ENCODE results near the gene TEPSIN. TPM values are rescaled to one million over a fixed set of nuclear protein-coding genes. Genes with fewer than 3 reads are reported as not detected.

TEPSIN gene
- 10 to 100 TPM; 17.8 to 20.3 TPM for total RNA-seq

- POLR2A ChIA-PET, result interaction anchor here (0.6 to 1.6 kb wide), 6 partner anchors 14 to 313 kb away, joined by 3 to 8 read pairs (median 4); partner anchors contain the start of genes ACTG1, CEP131 and FAAP100
- ATAC-seq (peak; percentile 99), DNase-seq (peak; percentile 97)
- Mint-ChIP-seq H3K4me1 (peaks cover 25% of the 10 kb centered on the region), H3K27me3 (no peaks in the 10 kb centered on the region), H3K4me3 (peak within 1 kb of the TSS; percentile 93), H3K36me3 (ENCODE audit: low read depth) (peaks cover 21% of the 10 kb centered on the region), H3K9me3 (ENCODE audit: low read depth) (no peaks in the 10 kb centered on the region), H3K27ac (peak within 1 kb of the TSS; percentile 96)
- CTCF ChIA-PET, result interaction anchor here (0.6 to 1.7 kb wide), 6 partner anchors 9 to 144 kb away, joined by 3 to 7 read pairs (median 3); partner anchors contain the start of gene CEP131
- intact Hi-C loops (cut with DNase I, micrococcal nuclease), result loop anchor here (1.0 to 2.0 kb wide), 13 partner anchors 16 to 824 kb away; partner anchors contain the start of genes ACTG1 (in 1 of the 2), CHMP6 (in 1 of the 2), ENDOV (in 1 of the 2) and FAAP100 (in 1 of the 2)
Measured at GRCh38 chr17:81238815-81239713, at the start of gene TEPSIN, which contains the start of gene NDUFAF8. Gene TEPSIN (minus strand): TSS chr17:81239055. CDS start chr17:81239033, 22 bp downstream. Gene NDUFAF8 (plus strand): TSS chr17:81239318. CDS start chr17:81239364, 46 bp downstream.

GRCh38 chr17:81287741-81288430 lies 49.0 kb upstream of the TEPSIN start:
- H3K27ac Mint-ChIP-seq, result peak overlapping the region; percentile 56
- H3K36me3 Mint-ChIP-seq (ENCODE audit: low read depth), result peaks cover 23% of the 10 kb centered on the region
- intact Hi-C loops (cut with DNase I, micrococcal nuclease), result no loop called here
- peaks cover 44% of the 10 kb centered on the region for H3K4me1 Mint-ChIP-seq
- no peaks in the 10 kb centered on the region for H3K9me3 Mint-ChIP-seq (ENCODE audit: low read depth)
- ATAC-seq, result no peak
- no peak for DNase-seq
- CTCF ChIA-PET, result interaction anchor here (0.9 kb wide), 1 partner anchor 264 kb away, joined by 3 read pairs; no protein-coding TSS in a partner anchor
- POLR2A ChIA-PET, result no interaction called here
- H3K27me3 Mint-ChIP-seq, result no peaks in the 10 kb centered on the region
- no peak overlapping the region for H3K4me3 Mint-ChIP-seq

- Mint-ChIP-seq H3K27me3 (no peaks in the 10 kb centered on the region), H3K4me1 (peaks cover 42% of the 10 kb centered on the region), H3K27ac (peak overlapping the region; percentile 65), H3K36me3 (ENCODE audit: low read depth) (peaks cover 23% of the 10 kb centered on the region), H3K9me3 (ENCODE audit: low read depth) (no peaks in the 10 kb centered on the region), H3K4me3 (no peak overlapping the region)
- intact Hi-C loops (cut with DNase I, micrococcal nuclease), result no loop called here
- DNase-seq, result no peak
- no peak for ATAC-seq
- ChIA-PET POLR2A (no interaction called here), CTCF (interaction anchor here (0.9 kb wide), 1 partner anchor 263 kb away, joined by 3 read pairs; no protein-coding TSS in a partner anchor)
Measured at GRCh38 chr17:81287152-81287551, 48.3 kb upstream of the TEPSIN start.

GRCh38 chr17:81286491-81287145 lies 47.8 kb upstream of the TEPSIN start:
- H3K9me3 Mint-ChIP-seq (ENCODE audit: low read depth), result no peaks in the 10 kb centered on the region
- CTCF ChIA-PET, result interaction anchor here (0.5 to 0.9 kb wide), 2 partner anchors 230 to 263 kb away, joined by 3 read pairs; no protein-coding TSS in a partner anchor
- intact Hi-C loops (cut with DNase I, micrococcal nuclease), result no loop called here
- peak overlapping the region; percentile 79 for H3K4me3 Mint-ChIP-seq
- ATAC-seq (no peak), DNase-seq (no peak)
- H3K27ac Mint-ChIP-seq, result peak overlapping the region; percentile 95
- POLR2A ChIA-PET, result no interaction called here
- H3K36me3 Mint-ChIP-seq (ENCODE audit: low read depth), result peaks cover 23% of the 10 kb centered on the region
- H3K4me1 Mint-ChIP-seq, result peaks cover 40% of the 10 kb centered on the region
- H3K27me3 Mint-ChIP-seq, result no peaks in the 10 kb centered on the region

GRCh38 chr17:81285894-81286293 lies 47.0 kb upstream of the TEPSIN start:
- H3K27me3 Mint-ChIP-seq, result no peaks in the 10 kb centered on the region
- intact Hi-C loops (cut with DNase I, micrococcal nuclease), result loop anchor here in 1 of 2 experiments (1.0 to 2.0 kb wide), 3 partner anchors 9 to 199 kb away; partner anchors contain the start of genes CEP131 and SLC38A10
- ATAC-seq (no peak), DNase-seq (no peak)
- ChIA-PET POLR2A (no interaction called here), CTCF (no interaction called here)
- H3K9me3 Mint-ChIP-seq (ENCODE audit: low read depth), result no peaks in the 10 kb centered on the region
- H3K4me1 Mint-ChIP-seq, result peaks cover 35% of the 10 kb centered on the region
- H3K4me3 Mint-ChIP-seq, result peak overlapping the region; percentile 79
- H3K36me3 Mint-ChIP-seq (ENCODE audit: low read depth), result peaks cover 23% of the 10 kb centered on the region
- peak overlapping the region; percentile 95 for H3K27ac Mint-ChIP-seq

- Mint-ChIP-seq H3K27ac (peak overlapping the region; percentile 95), H3K27me3 (no peaks in the 10 kb centered on the region), H3K9me3 (ENCODE audit: low read depth) (no peaks in the 10 kb centered on the region), H3K4me1 (peaks cover 34% of the 10 kb centered on the region), H3K4me3 (peak overlapping the region; percentile 79), H3K36me3 (ENCODE audit: low read depth) (peaks cover 23% of the 10 kb centered on the region)
- DNase-seq (peak; percentile 78), ATAC-seq (peak; percentile 91)
- ChIA-PET CTCF (interaction anchor here (0.7 kb wide), 1 partner anchor 153 kb away, joined by 3 read pairs; no protein-coding TSS in a partner anchor), POLR2A (interaction anchor here (1.0 kb wide), 1 partner anchor 226 kb away, joined by 3 read pairs; no protein-coding TSS in a partner anchor)
- intact Hi-C loops (cut with DNase I, micrococcal nuclease), result loop anchor here in 1 of 2 experiments (1.0 to 2.0 kb wide), 3 partner anchors 10 to 199 kb away; partner anchors contain the start of genes CEP131 and SLC38A10
Measured at GRCh38 chr17:81285179-81285878, 46.5 kb upstream of the TEPSIN start.

GRCh38 chr17:81282876-81283275 lies 44.0 kb upstream of the TEPSIN start:
- ChIA-PET CTCF (no interaction called here), POLR2A (no interaction called here)
- Mint-ChIP-seq H3K4me3 (no peak overlapping the region), H3K9me3 (ENCODE audit: low read depth) (no peaks in the 10 kb centered on the region), H3K36me3 (ENCODE audit: low read depth) (peaks cover 23% of the 10 kb centered on the region), H3K4me1 (peaks cover 28% of the 10 kb centered on the region), H3K27ac (no peak overlapping the region), H3K27me3 (no peaks in the 10 kb centered on the region)
- no peak for DNase-seq
- ATAC-seq, result no peak
- intact Hi-C loops (cut with DNase I, micrococcal nuclease), result no loop called here

- intact Hi-C loops (cut with DNase I, micrococcal nuclease), result no loop called here
- H3K27ac Mint-ChIP-seq, result no peak overlapping the region
- ChIA-PET CTCF (no interaction called here), POLR2A (no interaction called here)
- DNase-seq (no peak), ATAC-seq (no peak)
- peaks cover 17% of the 10 kb centered on the region for H3K36me3 Mint-ChIP-seq (ENCODE audit: low read depth)
- no peak overlapping the region for H3K4me3 Mint-ChIP-seq
- H3K4me1 Mint-ChIP-seq, result peaks cover 24% of the 10 kb centered on the region
- H3K27me3 Mint-ChIP-seq, result no peaks in the 10 kb centered on the region
- H3K9me3 Mint-ChIP-seq (ENCODE audit: low read depth), result no peaks in the 10 kb centered on the region
Measured at GRCh38 chr17:81282141-81282540, 43.3 kb upstream of the TEPSIN start.

- Mint-ChIP-seq H3K27me3 (no peaks in the 10 kb centered on the region), H3K36me3 (ENCODE audit: low read depth) (peaks cover 28% of the 10 kb centered on the region), H3K27ac (no peak overlapping the region), H3K9me3 (ENCODE audit: low read depth) (no peaks in the 10 kb centered on the region), H3K4me1 (peaks cover 10% of the 10 kb centered on the region), H3K4me3 (no peak overlapping the region)
- ATAC-seq (no peak), DNase-seq (no peak)
- CTCF ChIA-PET, result no interaction called here
- POLR2A ChIA-PET, result no interaction called here
- intact Hi-C loops (cut with DNase I, micrococcal nuclease), result no loop called here
Measured at GRCh38 chr17:81280571-81280970, 41.7 kb upstream of the TEPSIN start.
